Right hindlimb (tissue), 1 donor: ENCODE results near the gene KRTAP4-5.
"Not testable (repeated sequence)": the region's sequence is repeated elsewhere in the genome, so short reads cannot be mapped to it uniquely, and the experiment has no call there.

Experiments
- DNase-seq: peaks from one replicate; pipeline ENCODE4 v3.0.0-alpha.2; 2018

The KRTAP4-5 gene

DNA sequence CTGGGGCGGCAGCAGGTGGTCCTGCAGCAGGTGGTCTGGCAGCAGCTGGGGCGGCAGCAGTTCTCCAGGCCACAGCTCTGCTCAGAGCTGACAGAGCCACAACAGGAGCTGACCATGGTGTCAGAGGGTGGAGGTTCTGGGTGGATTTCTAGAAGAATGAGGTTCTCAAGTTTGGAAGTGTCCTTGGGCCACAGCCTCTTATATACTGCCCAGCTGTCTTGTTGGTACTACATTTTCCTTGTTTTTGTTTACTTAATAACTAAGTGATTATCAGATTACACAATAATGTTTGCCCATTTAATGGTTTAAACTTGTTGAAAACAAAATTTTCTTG, at the start of gene KRTAP4-5:
TSS of gene KRTAP4-5 (minus strand) at position 174 of the 334 bp plus-strand sequence. CDS start at position 116, 58 bp downstream.
- DNase-seq: no peak

GRCh38 chr17:41196068-41196467, 46.4 kb upstream of the KRTAP4-5 start:
- no peak for DNase-seq

GRCh38 chr17:41190328-41190727, 40.7 kb upstream of the KRTAP4-5 start:
- no peak for DNase-seq

GRCh38 chr17:41189837-41190318, 40.3 kb upstream of the KRTAP4-5 start, which contains the start of gene KRTAP9-1:
TSS of gene KRTAP9-1 (plus strand) at chr17:41189887. CDS start at chr17:41189887, 0 bp downstream.
- DNase-seq: not testable (repeated sequence)

DNA sequence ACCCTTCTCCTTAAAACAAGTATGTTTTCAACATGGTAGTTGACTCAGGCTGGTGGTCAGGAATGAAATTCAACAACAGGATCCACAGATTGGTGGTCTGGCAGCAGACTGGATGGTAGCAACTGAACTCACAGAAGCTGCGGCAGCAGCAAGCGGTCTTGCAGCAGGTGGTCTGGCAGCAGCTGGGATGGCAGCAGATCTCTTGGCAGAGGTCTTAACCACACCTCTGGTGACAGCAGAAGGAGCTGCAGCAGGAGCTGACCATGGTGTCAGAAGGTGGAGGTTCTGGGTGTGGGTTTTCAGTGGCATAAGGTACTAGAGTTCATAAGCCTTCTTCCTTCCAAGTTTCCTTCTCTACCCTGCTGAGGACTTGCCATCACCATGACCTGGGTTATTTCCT, 37.2 kb upstream of the KRTAP4-5 start:
- peak; percentile 24 for DNase-seq

DNA sequence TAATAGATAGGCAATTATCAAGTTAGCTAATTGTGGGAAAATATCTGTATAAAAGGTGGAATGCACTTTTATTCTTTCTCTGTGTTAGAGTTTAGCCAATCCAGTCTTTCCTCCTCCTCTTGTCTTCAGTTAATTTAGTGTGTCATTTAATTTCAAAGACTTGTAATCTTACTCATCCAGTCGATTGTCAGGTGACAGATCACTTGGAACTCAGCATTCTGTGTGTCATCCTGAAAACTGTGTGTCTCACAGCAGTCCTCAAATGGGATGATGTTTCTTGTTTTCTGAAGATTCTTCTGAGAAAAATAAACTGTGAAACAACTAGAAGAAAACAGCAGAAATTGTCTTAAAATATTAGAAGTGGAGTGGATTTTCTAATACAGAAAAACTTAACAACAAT, 35.4 kb upstream of the KRTAP4-5 start:
- no peak for DNase-seq

DNA sequence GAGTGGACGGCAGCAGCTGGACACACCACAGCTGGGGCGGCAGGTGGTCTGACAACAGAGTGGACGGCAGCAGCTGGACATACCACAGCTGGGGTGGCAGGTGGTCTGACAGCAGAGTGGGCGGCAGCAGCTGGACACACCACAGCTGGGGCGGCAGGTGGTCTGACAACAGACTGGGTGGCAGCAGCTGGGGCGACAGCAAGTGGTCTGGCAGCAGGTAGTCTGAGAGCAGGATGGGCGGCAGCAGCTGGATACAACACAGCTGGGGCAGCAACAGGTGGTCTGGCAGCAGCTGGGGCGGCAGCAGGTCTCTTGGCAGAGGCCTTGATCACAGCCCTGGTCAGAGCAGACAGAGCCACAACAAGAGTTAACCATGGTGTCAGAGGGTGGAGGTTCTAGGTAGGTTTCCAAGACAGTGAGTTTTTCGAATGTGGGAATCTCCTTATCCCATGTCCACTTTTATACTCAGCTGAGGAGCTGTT, 34.9 kb upstream of the KRTAP4-5 start, which contains the start of gene KRTAP4-1:
TSS of gene KRTAP4-1 (minus strand) at position 432 of the 482 bp plus-strand sequence. CDS start at position 375, 57 bp downstream.
- no peak for DNase-seq

- no peak for DNase-seq
Observed at GRCh38 chr17:41178843-41179616, 29.4 kb upstream of the KRTAP4-5 start.

DNA sequence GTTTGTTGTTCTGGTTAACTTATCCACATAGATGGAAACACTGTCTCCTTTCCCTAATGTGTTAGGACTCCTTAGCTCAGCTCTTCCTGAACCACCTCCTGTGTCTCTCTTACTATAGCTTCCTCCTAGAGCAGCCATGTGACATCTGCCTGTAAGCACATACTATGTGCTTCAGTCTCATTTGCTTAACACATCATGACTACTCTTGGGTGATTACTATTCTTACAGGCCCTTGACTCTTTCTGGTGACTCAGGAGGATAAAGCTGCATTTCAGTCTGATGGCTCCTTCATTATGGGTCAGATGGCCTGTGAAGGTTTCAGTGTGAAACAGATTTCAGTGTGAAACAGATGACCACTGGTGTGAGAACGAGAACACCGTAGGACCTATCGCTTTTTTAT, 28.7 kb upstream of the KRTAP4-5 start:
- no peak for DNase-seq

DNA sequence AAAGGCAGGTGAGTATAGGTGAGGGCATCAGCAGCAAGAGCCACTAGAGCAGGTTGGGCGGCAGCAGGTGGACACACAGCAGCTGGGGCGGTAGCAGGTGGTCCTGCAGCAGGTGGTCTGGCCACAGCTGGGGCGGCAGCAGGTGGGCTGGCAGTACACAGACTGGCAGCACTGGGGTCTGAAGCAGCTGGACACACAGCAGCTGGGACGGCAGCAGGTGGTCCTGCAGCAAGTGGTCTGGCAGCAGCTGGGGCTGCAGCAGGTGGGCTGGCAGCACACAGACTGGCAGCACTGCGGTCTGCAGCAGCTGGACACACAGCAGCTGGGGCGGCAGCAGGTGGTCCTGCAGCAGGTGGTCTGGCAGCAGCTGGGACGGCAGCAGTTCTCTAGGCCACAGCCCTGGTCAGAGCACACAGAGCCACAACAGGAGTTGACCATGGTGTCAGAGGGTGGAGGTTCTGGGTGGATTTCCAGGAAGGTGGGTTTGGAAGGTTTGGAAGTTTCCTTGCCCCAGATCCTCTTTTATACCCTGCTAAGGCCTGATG, 28.2 kb upstream of the KRTAP4-5 start, which contains the start of gene KRTAP4-2:
TSS of gene KRTAP4-2 (minus strand) at position 495 of the 545 bp plus-strand sequence. CDS start at position 438, 57 bp downstream.
- DNase-seq: no peak

GRCh38 chr17:41176744-41177387, 27.2 kb upstream of the KRTAP4-5 start:
- no peak for DNase-seq

DNA sequence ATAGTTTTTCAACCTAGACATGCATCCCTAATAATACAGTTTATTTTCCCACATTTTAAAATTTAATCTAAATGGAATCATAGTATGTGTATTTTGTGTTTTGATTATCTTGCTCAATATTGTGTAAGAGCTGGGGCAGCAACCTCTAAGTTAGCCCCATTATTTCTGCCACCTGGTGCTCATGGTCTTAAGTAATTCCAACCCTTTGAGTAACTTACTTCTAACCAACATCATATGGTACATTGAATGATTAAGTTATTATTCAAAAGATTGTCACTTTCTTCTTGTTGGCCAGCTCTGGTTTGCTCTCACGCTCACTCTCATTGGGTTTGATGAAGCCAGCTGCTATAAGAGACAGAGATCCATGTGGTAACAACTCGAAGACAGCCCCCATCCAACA, 22.3 kb upstream of the KRTAP4-5 start:
- DNase-seq: no peak

- DNase-seq: no peak
Observed at GRCh38 chr17:41168121-41168520, 18.5 kb upstream of the KRTAP4-5 start, which contains the start of gene KRTAP4-3. TSS of gene KRTAP4-3 (minus strand) at chr17:41168221. CDS start at chr17:41168172, 49 bp downstream.

DNA sequence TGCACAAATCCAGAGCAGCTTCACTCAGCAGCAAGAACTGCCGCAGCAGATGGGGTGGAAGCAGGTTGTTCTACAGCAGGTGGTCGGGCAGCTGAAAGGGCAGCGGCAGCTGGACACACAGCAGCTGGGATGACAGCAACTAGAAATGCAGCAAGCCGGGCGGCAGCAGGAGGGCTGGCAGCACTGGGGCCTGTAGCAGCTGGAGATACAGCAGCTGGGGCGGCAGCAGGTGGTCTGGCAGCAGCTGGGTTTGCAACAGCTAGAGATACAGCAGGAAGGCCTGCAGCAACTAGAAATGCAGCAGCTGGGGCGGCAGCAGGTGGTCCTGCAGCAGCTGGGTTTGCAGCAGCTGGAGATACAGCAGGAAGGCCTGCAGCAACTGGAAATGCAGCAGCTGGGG, 17.9 kb upstream of the KRTAP4-5 start:
- DNase-seq: no peak

DNA sequence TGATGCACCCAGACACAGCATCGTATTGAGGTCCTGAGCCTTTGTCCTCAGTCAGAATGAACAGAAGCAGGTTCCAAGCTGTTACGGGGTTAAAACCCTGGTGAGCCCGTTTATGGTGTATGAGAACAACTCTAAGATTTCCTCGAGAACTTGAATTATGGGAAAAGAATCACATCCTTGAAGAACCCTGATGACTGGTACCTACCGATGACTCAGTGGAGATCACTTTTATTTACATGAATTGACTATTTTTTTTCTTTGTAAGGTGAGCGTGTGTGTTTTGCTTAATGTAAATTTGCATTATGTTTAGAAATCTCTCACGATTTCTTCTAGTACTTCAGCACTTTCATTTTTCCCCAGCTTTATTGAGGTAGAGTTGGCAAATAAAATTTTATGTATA, 14.2 kb upstream of the KRTAP4-5 start:
- no peak for DNase-seq

DNA sequence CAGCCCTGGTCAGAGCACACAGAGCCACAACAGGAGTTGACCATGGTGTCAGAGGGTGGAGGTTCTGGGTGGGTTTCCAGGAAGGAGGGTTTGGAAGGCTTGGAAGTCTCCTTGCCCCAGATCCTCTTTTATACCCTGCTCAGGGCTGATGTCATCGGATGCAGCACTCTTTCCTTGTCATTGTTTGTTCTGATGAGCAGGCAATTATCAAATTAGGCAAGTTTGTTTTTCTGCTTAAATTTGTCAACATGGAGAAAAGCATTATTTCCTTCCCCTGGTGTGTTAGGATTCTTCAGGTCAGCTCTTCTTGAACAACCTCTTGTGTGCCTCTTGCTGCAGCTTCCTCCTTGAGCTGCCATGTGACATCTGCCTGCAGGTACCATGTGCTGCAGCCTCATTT, 11.0 kb upstream of the KRTAP4-5 start, which contains the start of gene KRTAP4-4:
TSS of gene KRTAP4-4 (minus strand) at position 101 of the 400 bp plus-strand sequence. CDS start at position 44, 57 bp downstream.
- no peak for DNase-seq

GRCh38 chr17:41160190-41160589, 10.6 kb upstream of the KRTAP4-5 start:
- DNase-seq: not testable (repeated sequence)

- no peak for DNase-seq
Observed at GRCh38 chr17:41153856-41154255, 4.2 kb upstream of the KRTAP4-5 start.

GRCh38 chr17:41151525-41151924, 1.9 kb upstream of the KRTAP4-5 start:
- DNase-seq: no peak

GRCh38 chr17:41150026-41150425, 401 bp upstream of the KRTAP4-5 start:
- DNase-seq: no peak

GRCh38 chr17:41148971-41149651, 514 bp downstream of the KRTAP4-5 start:
- DNase-seq: not testable (repeated sequence)

GRCh38 chr17:41147531-41148204, 2.0 kb downstream of the KRTAP4-5 start:
- no peak for DNase-seq
